Adrenal gland (tissue), 12 donors: ENCODE results near the gene CDC37L1. TPM values are rescaled to one million over a fixed set of nuclear protein-coding genes. Genes with fewer than 3 reads are reported as not detected.

Source experiments
- DNase-seq, 7 donors: peaks; one replicate each; pipeline ENCODE4 v3.0.0-alpha.2; 2019 to 2020
- H3K27ac ChIP-seq, 5 donors: fragments of 200-600 bp; sonication (generic) in 4 of 5; 1 replicate in 3 of 5; 2 replicates in 2 of 5; pipeline versions ENCODE4 v1.5.1 to v1.8.0; 2016 to 2020; ENCODE audit warnings: mild to moderate bottlenecking in 1 of 5
- H3K27me3 ChIP-seq: fragments of 200-600 bp; 2 replicates; pipeline ENCODE4 v1.8.0; 2021
- H3K36me3 ChIP-seq, 2 donors: fragments of 200-600 bp; replicated peaks in 1 of 2; 1 replicate in 1 of 2; 2 replicates in 1 of 2; pipeline versions ENCODE4 v1.5.1 to v1.8.0; 2018 to 2022
- H3K4me1 ChIP-seq, 2 donors: fragments of 200-600 bp; replicated peaks in 1 of 2; 1 replicate in 1 of 2; 2 replicates in 1 of 2; pipeline versions ENCODE4 v1.5.1 to v1.8.0; 2018 to 2021
- H3K4me3 ChIP-seq, 4 donors: fragments of 200-600 bp; sonication (generic) in 3 of 4; one replicate each; pipeline ENCODE4 v1.5.1; 2016 to 2018
- H3K9me3 ChIP-seq, 3 donors: fragments of 200-600 bp; sonication (generic) in 1 of 3; replicated peaks in 1 of 3; 1 replicate in 2 of 3; 2 replicates in 1 of 3; pipeline versions ENCODE4 v1.5.1 to v1.8.0; 2016 to 2021
- CTCF ChIP-seq, 6 experiments: fragments of 450-650 bp in 4 of 6; fragments of 200-600 bp in 2 of 6; sonication (generic) in 1 of 6; IDR thresholded peaks; 1 replicate in 5 of 6; 2 replicates in 1 of 6; pipeline versions ENCODE4 v1.5.1 to v1.8.0; 2016 to 2021; ENCODE audit warnings: antibody characterized with exemption in 6 of 6, mild to moderate bottlenecking in 2 of 6, moderate library complexity in 1 of 6
- POLR2A ChIP-seq, 2 donors: fragments of 450-650 bp; IDR thresholded peaks; one replicate each; pipeline ENCODE4 v1.6.1; 2017; ENCODE audit warnings: antibody characterized with exemption in 2 of 2, mild to moderate bottlenecking in 2 of 2, moderate library complexity in 1 of 2
- WGBS, 4 donors: extraction: QIAGEN DNeasy Blood & Tissue Kit in 2 of 4; methylation state at CpG; one replicate each; pipeline versions ENCODE4 v1.1.5 to v1.1.7; 2013 to 2017; 5-methylcytosine and 5-hydroxymethylcytosine counted together
- intact Hi-C, 2 donors: fragments of 100-400 bp; cut with DNase I; formaldehyde crosslinking; loops; one replicate each; pipeline versions ENCODE4 v1.14.1 to v1.15.0; 2022 to 2023
- polyA plus RNA-seq, 3 donors: library from polyadenylated mRNA; stranded (reverse); fragments of 200-250 nt in 2 of 3; fragments of 350-450 nt in 1 of 3; fragmentation: Illumina TruSeq in 1 of 3; extraction: RNeasy Lipid Tissue Mini Kit (QIAGEN cat#74804) in 1 of 3; gene quantifications; one replicate each; pipeline ENCODE4 v1.2.3, GENCODE V29; 2013 to 2014
- total RNA-seq, 9 donors: library from RNA; depleted of rRNA in 4 of 9; stranded (reverse); fragments of >200 nt in 4 of 9; fragments of 120-200 nt in 1 of 9; fragmentation: NEBNext Ultra II Directional in 1 of 9; extraction: Animal tissue kit (Norgen Biotek cat#: 25700) in 1 of 9; gene quantifications; one replicate each; pipeline versions ENCODE4 v1.1.0 to v1.2.4, GENCODE V29; 2013 to 2023
- donor health status: healthy with polysubstance abuse.
- donor health status: Bipolar disorder and iron deficiency.
- donor health status: DM: yes; HTN: yes; CAD: no.
- donor health status: DM: no; HTN: no; CAD: no.
- donor health status: DM: no; HTN: no; CAD: no.
- donor health status: DM: yes; HTN: yes; CAD: no.

Gene CDC37L1
- total and polyA plus RNA-seq, 12 donors, result 10.9 to 46.2 (median 28.3) TPM

DNA sequence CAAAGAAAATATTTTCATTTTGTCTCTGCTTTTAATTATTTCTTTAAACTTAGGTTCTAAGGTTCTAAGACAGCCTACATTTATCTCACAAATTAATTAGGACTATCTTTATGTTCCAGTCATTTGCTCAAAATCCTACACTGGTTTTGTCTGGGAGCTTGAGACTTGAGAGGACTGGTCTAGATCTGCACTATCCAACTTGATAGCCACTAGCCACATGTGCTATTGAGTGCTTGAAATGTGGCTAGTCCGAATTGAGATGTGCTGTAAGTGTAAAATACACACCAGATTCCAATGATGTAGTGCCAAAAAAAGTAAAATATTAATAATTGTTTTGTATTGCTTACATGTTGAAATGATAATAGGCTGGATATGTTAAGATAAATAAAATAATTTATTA is 7.2 kb downstream of the CDC37L1 start:
- Histone ChIP-seq H3K9me3 (no peaks in the 10 kb centered on the region), H3K4me1 (peaks cover 16 to 43% of the 10 kb centered on the region in 2 donors), H3K4me3 (no peak overlapping the region), H3K27ac (peak overlapping the region in 3 of 5 donors; percentile 1 to 54 (median 7)), H3K36me3 (peaks cover 0 to 15% of the 10 kb centered on the region in 2 donors), H3K27me3 (no peaks in the 10 kb centered on the region)
- DNase-seq, result no peak
- intact Hi-C loops, result no loop called here
- WGBS, 4 donors, result 57 to 76% (median 75%) methylated on average over 1 of the region's 1 CpG
- TF ChIP-seq POLR2A (IDR thresholded peaks at IDR 0.05) (no peak), CTCF (IDR thresholded peaks at IDR 0.05) (no peak)

DNA sequence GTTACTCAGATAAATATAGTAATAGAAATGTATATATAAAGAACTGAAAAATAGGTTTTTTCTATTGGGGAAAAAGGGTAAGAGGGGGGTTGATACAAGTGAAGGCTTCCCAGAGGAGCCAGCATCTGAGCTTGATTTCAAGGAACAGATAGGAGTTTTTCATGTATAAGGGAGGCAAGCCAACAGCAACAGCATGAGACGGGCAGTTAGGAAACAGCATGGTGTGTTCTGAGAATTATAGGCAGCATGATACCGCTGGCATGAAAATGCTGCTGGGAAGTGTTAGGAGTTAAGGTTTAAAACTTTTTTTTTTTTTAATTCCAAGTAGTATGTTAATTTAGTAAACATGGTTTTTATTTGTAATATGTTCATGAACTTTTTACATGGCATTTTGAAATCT is 9.7 kb downstream of the CDC37L1 start:
- no peak for DNase-seq
- no peak overlapping the region for H3K4me3 ChIP-seq
- H3K36me3 ChIP-seq, result peaks cover 0 to 18% of the 10 kb centered on the region in 2 donors
- H3K27me3 ChIP-seq, result no peaks in the 10 kb centered on the region
- 41 to 83% (median 75%) methylated on average over 2 of the region's 2 CpGs for WGBS, 4 donors
- peaks cover 14 to 34% of the 10 kb centered on the region in 2 donors for H3K4me1 ChIP-seq
- intact Hi-C loops, result no loop called here
- no peak for TF ChIP-seq POLR2A (IDR thresholded peaks at IDR 0.05)
- TF ChIP-seq CTCF (IDR thresholded peaks at IDR 0.05), result no peak
- H3K27ac ChIP-seq, result no peak overlapping the region
- no peaks in the 10 kb centered on the region for H3K9me3 ChIP-seq

- Histone ChIP-seq H3K4me1 (peaks cover 14 to 31% of the 10 kb centered on the region in 2 donors), H3K27ac (peak overlapping the region in 1 of 5 donors; percentile 22)
- intact Hi-C loops, result no loop called here
These were observed 10.3 kb downstream of the CDC37L1 start for GRCh38 chr9:4689687-4690104.

DNA sequence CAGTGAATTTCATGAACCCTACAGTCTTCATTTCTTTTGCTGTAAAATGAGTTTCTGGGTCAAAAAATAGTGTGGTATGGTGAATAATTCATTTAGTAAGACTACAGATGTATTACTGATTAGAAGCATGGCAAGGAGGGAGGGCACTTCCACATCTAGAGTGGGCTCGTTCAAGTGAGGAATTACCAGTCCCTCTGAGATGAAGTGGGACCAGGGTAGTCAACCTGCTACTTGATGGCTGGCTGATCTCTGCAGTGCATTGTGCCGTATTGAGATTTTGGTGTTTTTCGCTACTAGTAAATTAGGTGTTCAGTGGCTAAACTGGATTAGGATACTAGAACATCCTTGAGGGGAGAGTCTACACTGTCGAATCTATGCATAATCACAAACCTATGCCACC is 10.8 kb downstream of the CDC37L1 start:
- DNase-seq, result no peak
- WGBS, 4 donors, result 81 to 100% (median 94%) methylated on average over 4 of the region's 4 CpGs

More at GRCh38 chr9:4689687-4690104, 10.3 kb downstream of the CDC37L1 start:
- Histone ChIP-seq H3K27me3 (no peaks in the 10 kb centered on the region), H3K4me3 (no peak overlapping the region), H3K9me3 (no peaks in the 10 kb centered on the region), H3K36me3 (peaks cover 0 to 18% of the 10 kb centered on the region in 2 donors)
- 73 to 85% (median 75%) methylated on average over 1 of the region's 1 CpG for WGBS, 4 donors
- no peak for DNase-seq
- TF ChIP-seq CTCF (IDR thresholded peaks at IDR 0.05) (no peak), POLR2A (IDR thresholded peaks at IDR 0.05) (no peak)

More for the DNA sequence above, 10.8 kb downstream of the CDC37L1 start:
- no peaks in the 10 kb centered on the region for H3K9me3 ChIP-seq
- H3K4me3 ChIP-seq, result no peak overlapping the region
- H3K27me3 ChIP-seq, result no peaks in the 10 kb centered on the region
- H3K4me1 ChIP-seq, result peaks cover 14 to 31% of the 10 kb centered on the region in 2 donors
- TF ChIP-seq CTCF (IDR thresholded peaks at IDR 0.05), result no peak
- no peak for TF ChIP-seq POLR2A (IDR thresholded peaks at IDR 0.05)
- intact Hi-C loops, result no loop called here
- H3K36me3 ChIP-seq, result peaks cover 0 to 18% of the 10 kb centered on the region in 2 donors
- H3K27ac ChIP-seq, result peak overlapping the region in 1 of 5 donors; percentile 22
